Glomerular endothelial cell (primary cell): Measurements from ENCODE around the gene ATP1A2. TPM values are rescaled to one million over a fixed set of nuclear protein-coding genes. Genes with fewer than 3 reads are reported as not detected.
"Not testable (repeated sequence)": the region's sequence is repeated elsewhere in the genome, so short reads cannot be mapped to it uniquely, and the experiment has no call there.

Source experiments
- DNase-seq: peaks from one replicate; pipeline ENCODE4 v3.0.0-alpha.2; 2011; ENCODE audit warnings: low read depth, low spot score; ENCODE audit errors: extremely low read depth
- total RNA-seq: library from RNA; depleted of rRNA; stranded (reverse); fragments of >200 nt; gene quantifications from 2 replicates; pipeline ENCODE4 v1.2.3, GENCODE V29; 2015

The ATP1A2 gene
- total RNA-seq, 1 donor from 2014 or later: not detected

- no peak for DNase-seq
Measured at GRCh38 chr1:160099716-160100375, 15.7 kb upstream of the ATP1A2 start.

DNA sequence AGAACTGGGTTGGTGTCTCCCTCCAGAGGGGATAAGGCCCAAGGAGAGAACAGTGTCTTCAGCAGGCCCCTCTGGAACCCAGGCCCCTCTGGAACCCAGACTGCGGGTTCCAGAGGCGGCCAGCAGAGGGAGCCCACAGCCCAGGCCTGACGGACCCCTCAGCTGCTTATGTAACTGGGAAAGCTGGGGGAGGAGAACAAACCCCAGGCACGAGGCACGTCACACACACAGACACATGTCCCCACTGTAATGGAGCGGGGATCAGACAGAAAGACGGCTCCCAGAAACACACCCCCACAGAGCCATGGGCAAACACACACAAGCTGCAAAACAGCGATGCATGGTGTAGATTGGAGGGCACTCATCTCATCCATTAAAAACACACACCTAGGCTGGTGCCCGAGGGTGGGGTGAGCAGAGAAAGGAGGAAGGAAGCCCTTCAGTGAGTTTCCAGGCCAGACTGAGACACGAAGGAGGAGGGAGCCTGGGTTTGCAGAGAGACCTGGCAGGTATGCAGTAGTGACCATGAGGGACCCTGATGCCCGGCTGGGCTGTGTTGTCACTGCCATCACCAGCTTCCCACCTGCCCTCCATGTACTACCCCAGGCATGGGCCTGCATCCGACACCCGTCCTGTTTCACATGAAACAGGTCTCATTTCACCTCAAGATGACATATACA, 14.4 kb upstream of the ATP1A2 start:
- no peak for DNase-seq

- no peak for DNase-seq
Measured at GRCh38 chr1:160101717-160102522, 13.6 kb upstream of the ATP1A2 start.

DNA sequence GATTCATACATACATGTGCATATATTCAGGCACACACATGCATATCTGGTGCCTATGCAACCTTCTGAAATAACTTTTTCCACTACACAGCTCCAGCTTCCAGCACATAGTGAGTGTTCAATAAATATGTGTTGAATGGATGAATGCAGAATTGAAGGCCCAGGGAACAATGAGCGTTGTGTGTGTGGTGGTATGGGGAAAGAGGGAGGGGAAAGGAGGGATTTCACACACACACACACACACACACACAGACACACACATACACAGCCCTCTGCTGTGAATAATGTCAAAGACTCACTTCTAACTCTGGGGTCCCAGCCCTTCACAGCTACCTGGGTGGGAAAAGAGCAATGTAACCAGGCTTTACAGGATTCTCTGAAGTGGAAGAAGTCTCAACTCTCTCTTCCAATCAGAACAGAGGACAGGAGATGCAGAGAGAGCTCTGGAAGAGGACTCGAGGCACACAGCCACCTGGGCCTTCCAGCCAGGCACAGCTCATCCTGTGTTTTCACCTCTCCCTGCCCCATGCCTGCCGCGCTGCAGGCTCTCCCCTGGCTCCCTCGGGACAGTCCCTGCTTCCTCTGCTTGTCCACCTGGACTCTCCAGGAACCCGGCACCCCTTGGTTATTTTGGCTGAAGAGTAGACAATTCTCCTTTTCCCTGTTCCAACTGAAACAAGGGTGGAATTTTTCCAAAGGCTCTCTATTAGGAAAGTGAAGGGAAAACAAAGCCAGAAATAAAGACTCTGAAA, 11.7 kb upstream of the ATP1A2 start:
- no peak for DNase-seq

GRCh38 chr1:160104486-160104885, 11.1 kb upstream of the ATP1A2 start:
- DNase-seq: no peak

DNA sequence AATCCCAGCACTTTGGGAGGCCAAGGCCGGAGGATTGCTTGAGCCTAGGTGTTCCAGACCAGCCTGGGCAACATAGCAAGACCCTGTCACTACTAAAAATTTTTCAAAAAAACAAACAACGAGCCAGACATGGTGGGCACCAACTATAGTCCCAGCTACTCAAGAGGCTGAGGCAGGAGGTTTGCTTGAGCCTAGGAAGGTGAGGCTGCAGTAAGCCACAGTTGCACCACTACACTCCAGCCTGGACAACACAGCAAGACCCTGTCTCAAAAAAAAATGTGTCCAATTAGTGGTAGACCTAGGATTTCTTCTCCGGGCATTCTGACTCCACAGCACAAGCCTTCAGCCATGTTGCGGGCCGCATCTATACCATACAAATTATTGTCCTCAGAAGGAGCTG, 10.4 kb upstream of the ATP1A2 start:
- no peak for DNase-seq

GRCh38 chr1:160107512-160107911, 8.0 kb upstream of the ATP1A2 start:
- DNase-seq: no peak

- no peak for DNase-seq
Measured at GRCh38 chr1:160108888-160109662, 6.5 kb upstream of the ATP1A2 start.

GRCh38 chr1:160109686-160110085, 5.9 kb upstream of the ATP1A2 start:
- DNase-seq: no peak

- not testable (repeated sequence) for DNase-seq
Measured at GRCh38 chr1:160111462-160111861, 4.1 kb upstream of the ATP1A2 start.

DNA sequence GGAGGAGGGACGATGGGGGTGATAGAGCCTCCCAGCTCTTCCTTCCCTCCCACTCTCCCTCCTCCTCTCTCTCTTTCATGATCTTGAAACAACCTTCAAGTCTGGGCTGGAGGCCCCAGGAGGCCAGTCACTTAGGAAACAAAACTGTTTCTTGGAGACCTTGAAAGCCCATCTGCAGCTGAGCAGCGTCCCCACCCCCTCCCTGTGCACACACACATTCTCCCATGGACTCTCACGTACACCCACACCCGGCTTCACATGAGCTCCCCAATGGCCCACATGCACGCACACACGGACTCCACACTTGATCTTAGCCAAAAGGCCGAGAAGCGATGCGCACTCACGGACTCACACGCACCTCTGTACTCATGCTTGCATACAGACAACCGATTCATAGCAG, 3.2 kb upstream of the ATP1A2 start:
- DNase-seq: no peak

DNA sequence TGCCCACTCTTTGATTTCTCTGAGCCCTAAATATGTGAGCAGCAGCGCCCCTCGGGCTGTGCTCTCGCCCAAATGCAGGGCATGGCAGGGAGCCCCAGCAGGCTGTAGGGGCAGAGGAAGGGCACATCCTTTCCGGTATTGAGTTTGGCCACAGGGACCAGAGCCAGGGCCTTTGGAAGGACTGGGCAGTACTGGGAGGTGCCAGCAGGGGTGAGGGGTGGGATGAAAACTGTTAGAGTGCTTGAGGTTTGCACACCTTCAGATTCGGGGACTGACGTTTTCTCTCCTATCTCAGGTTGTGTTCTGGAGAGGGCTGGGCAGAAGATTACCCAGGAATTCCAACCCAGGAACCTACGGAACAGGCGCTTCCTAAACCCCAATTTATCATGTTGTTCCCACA, 2.2 kb upstream of the ATP1A2 start:
- DNase-seq: no peak

DNA sequence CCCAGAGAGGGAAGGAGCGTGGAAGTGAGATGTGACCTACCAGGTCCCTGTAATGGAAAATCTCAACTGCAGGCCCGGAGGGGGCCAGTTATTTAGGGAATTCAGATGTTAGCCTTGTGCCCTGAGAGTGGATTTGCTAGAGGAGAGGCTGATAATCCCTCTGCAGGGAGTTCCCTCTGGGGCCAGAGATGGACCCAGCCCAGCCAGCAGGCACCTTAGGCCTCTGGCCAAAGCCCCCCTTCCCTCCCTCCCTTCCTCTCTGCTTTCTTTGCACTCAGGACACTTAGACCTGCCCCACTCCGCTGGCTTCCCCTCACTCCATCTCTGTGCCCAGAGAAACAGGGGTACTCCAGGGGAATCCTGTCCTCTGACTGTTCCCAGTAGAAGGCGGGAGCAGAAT, 1.5 kb upstream of the ATP1A2 start:
- DNase-seq: no peak

GRCh38 chr1:160116283-160117147, 956 bp downstream of the ATP1A2 start:
- DNase-seq: no peak

- no peak for DNase-seq
Measured at GRCh38 chr1:160117300-160117699, 1.7 kb downstream of the ATP1A2 start.

GRCh38 chr1:160117709-160118183, 2.2 kb downstream of the ATP1A2 start:
- no peak for DNase-seq

GRCh38 chr1:160118928-160119327, 3.4 kb downstream of the ATP1A2 start:
- DNase-seq: no peak

DNA sequence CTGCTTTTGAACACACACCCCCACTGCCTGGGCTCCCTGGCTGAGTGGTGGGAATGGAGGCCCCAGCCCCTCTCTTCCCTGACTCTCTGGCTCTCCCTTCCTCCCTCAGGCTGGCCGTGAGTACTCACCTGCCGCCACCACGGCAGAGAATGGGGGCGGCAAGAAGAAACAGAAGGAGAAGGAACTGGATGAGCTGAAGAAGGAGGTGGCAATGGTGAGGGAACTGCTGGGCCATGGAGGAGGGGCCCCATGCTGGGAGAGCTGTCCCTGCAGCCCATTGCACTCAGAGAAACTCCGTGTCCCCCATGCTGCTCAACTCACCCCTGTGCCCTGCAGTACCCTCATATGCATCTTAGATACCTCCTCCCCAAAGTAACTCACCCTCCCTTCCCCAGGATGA, 5.2 kb downstream of the ATP1A2 start:
- no peak for DNase-seq

DNA sequence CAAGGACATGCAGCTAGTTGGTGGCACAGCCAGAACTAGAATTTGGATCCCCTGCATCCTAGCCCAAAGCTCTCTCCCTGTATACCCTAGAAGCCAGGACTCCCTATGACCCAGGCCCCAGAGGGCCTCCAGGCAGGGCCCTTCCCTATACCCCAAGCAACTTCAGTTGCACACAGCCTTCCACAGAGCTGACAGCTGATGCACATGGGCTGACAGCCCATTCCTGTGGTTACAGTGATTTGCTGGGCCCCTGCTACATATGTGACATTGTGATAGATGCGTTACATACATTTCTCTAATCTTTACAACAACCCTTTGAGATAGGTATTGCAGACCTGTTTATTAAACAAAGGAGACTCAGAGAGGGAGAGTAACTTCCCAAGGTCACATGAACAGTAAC, 5.8 kb downstream of the ATP1A2 start:
- no peak for DNase-seq
